Measurements from ENCODE around the gene MT1B.
"Not testable (repeated sequence)": the region's sequence is repeated elsewhere in the genome, so short reads cannot be mapped to it uniquely, and the experiment has no call there.

Gene MT1B

DNA sequence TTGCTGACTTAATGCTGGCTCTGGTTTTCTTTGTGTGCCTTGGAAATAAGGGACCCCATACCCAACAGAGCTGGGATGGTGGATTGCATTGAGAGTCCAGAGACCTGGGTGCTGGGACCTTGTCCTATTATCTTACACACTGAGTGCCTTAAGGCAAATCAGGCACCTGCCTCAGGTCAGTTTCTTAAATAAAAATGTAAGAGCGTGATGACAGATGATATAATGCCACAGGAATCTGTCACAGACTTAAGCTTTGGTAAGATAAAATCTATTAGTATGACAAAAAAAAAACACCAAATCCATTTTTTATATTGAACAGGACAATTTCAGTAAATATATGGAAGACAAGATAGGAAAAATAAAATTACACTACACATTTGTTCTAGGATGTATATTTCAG is 11.6 kb upstream of the MT1B start:
- no peak for DNase-seq

DNA sequence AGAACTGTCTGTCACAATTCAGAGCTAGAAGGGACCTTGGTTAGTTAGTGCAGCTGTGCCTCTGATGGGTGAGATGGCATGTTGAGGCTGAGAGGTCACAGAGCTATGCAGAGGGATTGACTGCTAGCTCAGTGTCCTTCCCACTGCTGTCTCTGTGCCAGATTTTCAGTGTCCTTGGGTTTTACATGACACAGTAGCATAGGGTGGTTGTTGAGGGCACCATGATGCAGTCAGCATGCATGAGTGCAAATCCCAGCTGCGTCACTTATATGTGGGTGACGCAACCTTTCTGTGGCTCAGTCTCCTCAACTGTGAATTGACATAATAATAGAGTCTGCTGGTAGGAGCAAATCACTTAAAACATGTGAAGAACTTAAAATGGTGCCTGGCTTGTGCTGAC is 10.5 kb upstream of the MT1B start:
- DNase-seq: no peak

DNA sequence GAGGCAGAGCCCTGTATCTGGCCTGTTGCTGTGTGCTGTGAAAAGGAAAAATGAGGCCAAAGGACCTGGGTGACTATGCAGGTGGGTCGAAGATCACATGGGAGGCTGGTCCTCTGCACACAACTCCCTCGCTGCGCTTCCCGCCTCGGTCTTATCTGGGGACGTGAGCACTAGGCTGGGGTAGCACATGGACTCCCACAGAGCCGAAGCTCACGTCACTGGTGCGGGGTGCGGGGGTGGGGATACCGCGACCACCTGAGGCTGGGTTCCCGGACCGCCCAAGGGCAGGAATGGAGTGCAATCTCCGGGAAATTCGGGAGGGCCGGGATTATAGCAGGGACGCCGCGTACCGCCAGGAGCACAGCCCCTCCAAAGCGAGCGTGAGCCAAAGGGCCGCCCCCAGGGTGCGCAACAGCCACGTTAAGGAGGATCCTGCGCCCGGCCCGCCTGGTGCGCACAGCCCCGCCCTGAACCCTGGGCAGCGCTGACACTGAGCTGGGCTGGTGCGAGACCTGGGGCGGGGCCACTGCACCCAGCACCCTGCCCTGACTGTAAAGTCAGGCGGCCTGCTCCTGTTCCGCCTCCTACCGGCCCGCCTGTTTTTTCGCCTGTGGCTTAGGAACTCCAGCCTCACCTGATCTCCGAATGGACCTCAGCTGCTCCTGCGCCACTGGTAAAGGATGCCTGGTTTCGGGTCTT is 8.5 kb upstream of the MT1B start:
- DNase-seq: peak; percentile 27

DNA sequence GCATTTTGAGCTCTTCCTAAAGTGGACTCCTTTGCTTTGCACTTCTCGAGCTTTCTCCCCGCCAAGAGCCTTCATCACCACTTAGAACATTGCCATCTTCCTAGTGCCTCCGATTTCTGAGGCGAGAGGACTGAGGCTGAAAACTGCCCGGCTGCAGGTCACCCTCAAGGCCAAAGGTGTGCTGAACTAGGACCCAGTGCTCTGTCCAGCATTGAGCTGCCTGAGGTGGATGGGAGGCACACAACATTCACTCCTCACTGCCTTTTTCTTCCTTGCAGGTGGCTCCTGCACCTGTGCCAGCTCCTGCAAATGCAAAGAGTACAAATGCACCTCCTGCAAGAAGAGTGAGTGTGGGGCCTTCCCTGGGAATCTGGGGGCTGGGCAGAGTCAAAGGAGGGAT is 7.9 kb upstream of the MT1B start:
- DNase-seq: no peak

DNA sequence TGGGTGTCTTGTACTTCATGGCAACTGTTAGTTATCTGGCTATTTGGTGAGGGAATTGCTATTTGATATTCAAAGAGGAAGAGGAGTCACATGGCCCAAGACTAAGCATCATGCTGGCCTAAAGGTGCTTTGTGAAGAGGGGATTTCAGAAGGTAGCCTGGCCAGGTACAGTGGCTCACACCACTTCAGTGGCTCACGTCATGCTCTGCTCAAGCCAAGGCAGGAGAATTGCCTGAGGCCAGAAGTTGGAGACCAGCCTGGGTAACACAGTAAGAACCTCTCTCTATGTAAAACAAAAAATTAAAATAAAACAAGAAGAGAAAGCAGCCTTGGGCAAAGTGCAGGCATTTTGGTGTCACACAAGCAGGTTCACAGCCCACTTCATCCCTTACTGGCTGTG is 6.4 kb upstream of the MT1B start:
- no peak for DNase-seq

DNA sequence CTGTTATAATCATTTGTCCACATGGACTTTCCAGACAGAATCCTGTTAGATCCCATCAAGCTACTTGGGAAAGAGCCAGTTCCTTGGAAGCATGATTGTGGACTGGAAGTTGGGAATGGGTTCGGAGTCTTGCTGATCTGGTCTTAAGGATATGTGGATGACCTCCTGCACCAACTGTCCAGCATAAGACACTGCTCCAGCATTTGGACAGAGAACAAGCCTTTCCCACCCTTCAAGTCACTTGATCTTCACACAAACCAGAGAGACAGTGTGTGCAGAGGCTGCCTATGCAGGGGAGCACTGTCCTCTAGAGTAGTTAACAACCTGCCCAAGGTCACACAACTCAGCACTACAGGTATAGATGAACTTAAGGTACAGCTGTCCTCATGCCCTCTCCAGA is 5.8 kb upstream of the MT1B start:
- no peak for DNase-seq

DNA sequence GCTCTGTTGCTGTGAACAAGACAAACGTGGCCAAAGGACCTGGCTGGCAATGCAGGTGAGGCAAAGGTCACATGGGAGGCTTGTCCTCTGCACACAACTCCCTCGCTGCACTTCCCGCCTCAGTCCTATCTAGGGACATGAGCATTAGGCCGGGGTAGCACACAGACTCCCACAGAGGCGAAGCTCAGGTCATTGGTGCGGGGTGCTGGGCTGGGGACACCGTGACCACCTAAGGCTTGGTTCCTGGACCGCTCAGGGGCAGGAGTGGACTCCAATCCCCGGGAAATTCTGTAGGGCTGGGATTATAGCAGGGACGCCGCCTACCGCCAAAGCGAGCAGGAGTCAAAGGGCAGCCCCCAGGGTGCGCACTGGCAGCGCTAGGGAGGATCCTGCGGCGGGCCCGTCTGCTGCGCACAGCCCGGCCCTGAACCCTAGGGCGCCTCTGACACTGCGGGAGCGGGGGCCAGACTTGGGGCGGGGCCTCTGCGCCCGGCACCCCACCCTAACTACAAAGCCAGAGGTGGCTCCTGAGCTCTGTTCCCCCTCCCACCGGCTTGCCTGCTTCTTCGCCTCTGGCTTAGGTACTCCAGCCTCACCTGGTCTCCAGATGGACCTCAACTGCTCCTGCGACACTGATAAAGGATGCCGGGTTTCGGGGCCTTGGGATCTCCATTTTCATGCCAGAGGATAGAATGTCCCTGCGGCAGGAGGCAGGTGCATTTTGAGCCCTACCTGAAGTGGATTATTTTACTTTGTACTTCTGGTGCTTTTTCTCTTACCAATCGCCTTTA is 3.9 kb upstream of the MT1B start:
- no peak for DNase-seq

DNA sequence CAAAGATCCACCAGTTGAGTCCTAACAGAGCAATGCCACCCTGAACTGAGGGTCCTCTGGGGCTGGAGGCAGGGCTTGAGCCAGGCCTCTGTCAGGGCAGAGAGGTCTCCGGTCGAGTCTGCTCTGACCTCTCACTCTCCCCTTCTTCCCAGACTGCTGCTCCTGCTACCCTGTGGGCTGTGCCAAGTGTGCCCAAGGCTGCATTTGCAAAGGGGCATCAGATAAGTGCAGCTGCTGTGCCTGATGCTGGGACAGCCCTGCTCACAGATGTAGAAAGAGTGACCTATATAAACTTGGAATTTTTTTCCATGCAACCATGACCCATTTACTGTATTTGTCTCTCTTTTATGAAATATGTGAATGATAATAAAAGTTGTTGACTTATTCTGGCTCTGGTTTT is 2.4 kb upstream of the MT1B start:
- DNase-seq: no peak

DNA sequence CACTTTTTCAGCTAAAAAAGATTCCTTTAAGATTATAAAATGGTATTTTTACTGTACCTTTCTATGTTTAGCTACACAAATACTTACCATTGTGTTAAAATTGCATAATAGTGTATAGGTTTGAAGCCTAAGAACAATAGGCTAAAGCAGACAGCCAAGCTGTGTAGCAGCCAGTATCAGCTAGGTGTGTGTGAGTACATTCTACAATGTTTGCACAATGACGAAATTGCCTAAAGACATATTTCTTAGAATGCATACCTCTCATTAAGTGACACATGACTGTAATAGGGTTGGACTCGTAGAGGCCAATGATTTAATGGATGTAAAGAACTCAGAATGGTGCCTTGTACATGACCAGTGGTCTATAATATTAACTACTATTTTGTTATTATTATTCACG is 1.9 kb upstream of the MT1B start:
- no peak for DNase-seq

DNA sequence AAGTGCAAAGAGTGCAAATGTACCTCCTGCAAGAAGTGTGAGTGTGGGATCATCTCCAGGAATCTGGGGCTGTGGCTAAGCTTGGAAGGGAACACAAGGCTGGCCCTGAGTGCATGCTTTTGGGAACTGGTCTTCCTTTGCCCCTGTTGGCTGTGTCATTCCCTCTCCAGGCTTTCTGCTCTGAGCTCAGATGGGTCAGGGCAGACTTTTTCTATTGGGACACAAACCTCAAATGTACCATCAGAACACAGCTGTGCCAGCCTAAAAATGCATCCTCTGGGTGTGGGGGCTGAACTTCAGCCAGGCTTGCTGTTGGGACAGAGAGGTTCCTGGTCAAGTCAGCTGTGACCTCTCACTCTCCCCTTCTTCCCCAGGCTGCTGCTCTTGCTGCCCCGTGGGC is 914 bp downstream of the MT1B start:
- DNase-seq: no peak

DNA sequence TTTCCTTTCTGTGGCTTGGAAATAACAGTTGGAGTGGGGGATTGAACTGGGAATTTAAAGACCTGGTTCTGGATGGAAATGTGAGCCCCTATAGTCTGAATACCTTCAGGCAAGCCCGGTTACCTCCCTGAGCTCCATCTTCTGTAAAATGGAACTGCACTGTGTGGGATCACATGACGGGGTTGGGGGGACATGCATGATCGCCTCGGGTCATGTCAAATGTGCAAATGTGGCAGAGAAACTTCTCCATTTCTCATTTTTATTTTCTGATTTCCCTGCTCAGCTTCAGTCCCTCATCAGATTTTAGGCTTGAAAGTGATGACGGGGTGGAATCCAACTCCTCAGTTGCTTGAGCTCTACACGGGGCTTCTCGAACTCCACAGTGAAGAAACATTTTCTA is 1.5 kb downstream of the MT1B start:
- DNase-seq: no peak

DNA sequence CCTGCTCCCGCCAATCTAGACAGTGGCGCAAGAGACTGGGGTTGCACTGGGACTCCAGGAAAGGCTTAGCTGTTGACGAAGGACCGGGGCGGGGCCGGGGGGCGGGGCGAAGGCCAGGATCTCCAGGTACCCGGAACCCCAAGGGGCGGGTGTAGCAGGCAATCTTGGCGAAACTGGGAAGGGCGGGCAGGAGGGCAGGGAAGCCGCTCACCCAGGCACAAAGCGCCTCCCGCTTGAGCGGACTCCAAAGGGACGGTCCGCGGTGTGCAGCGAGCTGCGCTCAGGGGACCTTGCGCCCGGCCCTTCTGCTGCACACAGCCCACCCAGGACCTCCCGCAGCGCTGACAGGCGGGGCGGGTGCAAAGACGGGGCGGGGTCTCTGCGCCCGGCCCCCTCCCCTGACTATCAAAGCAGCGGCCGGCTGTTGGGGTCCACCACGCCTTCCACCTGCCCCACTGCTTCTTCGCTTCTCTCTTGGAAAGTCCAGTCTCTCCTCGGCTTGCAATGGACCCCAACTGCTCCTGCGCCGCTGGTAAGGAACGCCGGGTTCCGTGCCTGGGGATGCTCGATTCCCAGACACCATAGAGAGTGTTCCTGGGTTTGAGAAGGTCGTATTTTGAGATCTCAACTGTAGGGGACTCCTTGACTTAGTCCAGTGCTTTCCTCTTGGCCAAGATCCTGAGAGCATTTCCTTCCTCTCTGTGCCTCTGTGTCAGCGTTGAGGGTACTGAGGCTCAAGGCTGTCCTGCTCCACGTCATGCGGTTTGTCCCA is 6.1 kb downstream of the MT1B start, which contains the start of gene MT1F:
TSS of gene MT1F (plus strand) at position 405 of the 772 bp plus-strand sequence. CDS start at position 505, 100 bp downstream.
- peak; percentile 36 for DNase-seq

DNA sequence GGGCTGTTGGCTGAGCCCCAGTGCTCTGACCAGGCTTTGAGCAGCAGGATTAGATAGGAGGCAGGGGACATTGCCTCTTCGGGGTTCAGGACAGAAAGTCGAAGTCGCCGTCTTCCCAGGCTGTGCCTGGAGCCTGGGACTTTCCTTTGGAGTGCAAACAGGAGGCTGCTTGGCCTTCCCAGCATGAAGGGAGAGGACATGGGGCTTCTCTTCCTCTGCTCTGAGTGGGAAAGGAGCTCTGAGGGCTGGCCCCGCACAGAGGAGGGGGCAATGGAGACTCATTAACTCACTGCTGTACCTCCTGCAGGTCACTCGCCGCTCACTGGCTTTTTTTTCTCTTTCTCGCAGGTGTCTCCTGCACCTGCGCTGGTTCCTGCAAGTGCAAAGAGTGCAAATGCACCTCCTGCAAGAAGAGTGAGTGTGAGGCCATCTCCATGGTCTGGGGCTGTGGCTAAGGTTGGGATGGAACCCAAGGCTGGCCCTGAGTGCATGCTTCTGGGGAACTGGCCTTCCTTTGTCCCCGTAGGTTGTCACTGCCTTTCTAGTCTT is 6.7 kb downstream of the MT1B start:
- no peak for DNase-seq

DNA sequence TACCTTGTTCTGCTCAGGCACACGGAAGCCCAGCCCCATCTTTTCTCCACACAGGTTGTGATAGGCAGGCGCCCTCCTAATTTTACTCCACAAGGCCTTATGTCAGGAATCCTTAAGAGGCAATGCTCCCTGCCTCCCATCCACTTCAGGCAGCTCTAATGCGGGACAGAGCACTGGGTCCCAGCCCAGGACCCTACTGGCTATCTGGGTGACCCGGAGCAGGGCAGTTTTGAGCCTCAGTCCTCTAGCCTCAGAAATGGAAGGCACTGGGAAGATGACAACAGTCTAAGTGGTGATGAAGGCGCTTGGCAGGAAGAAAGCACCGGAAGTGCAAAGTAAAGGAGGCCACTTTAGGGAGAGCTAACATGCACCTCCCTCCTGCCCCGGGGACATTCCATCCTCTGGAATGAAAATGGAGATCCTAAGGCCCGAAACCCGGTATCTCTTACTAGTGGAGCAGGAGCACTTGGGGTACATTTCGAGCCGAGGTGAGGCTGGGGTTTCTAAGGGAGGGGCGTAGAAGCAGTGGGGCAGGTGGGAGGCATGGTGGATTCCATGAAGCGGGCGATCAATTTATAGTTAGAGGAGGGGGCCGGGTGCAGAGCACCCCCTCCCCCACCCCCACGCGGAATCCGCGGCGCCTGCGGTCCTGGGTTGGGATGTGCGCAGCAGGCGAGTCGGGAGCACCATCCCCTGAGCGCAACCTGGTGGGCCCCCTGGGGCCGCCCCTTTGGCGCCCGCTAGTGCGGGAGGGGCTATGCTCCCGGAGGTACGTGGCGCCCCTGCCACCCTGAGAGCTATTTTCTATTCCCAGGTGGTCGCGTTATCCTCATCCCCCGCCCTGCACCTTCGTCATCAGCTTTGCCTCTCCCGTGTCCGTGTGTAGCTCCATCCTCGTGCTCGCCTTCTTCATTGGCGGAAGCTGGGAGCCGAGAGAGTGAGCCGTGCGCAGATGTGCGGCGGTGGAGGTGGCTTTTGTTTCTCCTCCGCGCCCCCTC is 11.0 kb downstream of the MT1B start:
- no peak for DNase-seq

DNA sequence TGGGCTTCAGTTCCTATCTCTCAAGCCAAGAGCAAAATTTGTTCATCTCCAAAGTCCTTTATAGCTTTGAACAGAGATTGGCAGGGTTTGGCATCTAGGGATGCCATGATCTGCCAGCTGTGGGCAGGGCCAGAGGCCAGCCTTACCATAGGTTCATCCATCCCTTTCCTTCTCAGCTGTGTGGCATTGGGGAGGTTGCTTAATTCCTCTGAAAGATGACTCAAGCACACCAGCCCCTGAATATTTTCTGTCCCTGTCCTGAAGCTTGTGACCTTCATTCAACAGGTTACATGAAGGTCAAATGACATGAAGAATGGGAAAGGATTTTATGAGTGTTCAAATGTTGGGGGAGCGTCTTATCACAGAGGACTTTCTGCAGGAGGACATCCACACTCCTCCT is 12.8 kb downstream of the MT1B start:
- DNase-seq: no peak

DNA sequence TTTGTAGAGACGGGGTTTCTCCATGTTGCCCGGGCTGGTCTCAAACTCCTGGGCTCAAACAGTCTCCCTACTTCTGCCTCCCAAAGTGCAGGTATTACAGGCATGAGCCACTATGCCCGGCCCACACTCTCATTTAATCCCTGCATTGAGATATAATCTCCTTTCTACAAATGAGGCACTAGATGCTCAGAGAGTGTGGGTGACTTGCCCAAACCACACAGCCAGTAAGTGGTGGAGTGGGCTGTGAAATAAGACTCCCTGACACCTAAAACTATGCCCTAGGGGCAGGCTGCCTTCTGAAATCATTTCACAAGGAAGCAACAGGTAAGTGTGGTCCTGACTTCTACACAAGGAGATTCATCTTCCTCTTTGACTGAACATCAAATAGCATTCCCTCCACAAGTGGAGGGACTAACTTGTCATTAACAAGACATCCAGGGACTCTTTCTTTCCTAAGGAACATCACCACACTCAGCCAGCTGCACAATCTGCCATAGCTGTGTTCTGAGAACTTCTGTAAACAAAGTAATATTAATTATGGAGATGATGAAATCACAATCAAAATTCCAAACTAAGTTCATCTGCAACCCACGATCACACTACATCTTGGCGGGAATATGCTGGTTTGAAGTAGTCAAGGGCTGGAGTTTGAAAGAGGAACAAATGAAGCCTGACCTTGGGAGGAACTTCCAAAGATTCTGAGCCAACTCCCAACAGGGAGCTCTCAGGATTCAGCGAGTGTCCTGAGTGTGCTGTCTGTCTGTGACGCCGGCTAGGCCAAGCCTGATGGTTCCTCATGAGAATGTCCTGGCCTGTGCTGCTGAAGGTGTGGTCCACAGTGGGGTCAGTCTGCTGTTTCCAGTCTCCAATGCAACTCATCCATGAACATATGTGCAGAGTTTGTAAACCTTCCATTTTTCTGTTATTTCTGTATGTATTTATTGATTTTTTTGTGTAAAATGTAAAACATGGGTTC is 13.9 kb downstream of the MT1B start:
- DNase-seq: not testable (repeated sequence)

DNA sequence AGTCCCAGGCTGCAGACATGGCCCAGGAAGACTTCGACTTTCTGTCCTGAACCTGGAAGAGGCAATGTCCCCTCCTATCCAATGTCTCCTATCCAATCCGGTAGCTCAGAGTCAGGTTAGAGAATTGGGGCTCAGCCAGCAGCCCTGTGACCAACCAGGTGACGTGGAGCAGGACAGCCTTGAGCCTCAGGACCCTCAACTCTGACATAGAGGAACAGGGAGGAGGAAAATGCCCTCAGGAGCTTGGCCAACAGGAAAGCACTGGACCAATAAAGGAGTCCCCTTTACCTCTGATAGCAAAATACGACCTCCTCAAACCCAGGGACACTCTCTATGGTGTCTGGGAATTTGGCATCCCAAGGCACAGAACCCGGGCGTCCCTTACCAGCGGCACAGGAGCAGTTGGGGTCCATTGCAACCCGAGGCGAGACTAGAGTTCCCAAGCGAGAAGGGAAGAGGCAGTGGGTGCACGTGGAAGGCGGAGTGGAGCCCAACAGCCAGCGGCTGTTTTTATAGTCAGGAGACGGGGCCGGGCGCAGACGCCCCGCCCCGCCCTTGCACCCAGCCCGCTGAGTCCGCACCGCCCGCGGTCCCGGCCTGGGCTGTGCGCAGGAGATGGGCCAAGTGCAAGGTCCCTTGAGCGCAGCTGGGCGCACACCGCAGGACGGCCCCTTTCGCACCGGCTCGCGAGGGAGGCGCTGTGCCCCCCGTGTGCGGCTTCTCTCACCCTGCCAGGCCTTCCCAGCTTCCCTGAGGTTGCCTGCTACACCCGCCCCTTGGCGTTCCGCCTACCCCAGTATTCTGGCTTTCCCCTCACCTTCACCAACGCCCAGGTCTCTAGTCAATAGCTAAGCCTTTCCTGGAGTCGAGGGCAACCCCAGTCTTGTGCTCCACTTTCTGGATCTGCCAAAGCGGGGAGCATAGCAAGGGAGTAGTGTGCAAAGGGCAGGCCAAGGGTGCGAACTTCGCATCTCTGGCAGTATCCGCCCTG is 16.2 kb downstream of the MT1B start, which contains the start of gene MT1G:
TSS of gene MT1G (minus strand) at position 485 of the 991 bp plus-strand sequence. CDS start at position 413, 72 bp downstream.
- peak; percentile 52 for DNase-seq

DNA sequence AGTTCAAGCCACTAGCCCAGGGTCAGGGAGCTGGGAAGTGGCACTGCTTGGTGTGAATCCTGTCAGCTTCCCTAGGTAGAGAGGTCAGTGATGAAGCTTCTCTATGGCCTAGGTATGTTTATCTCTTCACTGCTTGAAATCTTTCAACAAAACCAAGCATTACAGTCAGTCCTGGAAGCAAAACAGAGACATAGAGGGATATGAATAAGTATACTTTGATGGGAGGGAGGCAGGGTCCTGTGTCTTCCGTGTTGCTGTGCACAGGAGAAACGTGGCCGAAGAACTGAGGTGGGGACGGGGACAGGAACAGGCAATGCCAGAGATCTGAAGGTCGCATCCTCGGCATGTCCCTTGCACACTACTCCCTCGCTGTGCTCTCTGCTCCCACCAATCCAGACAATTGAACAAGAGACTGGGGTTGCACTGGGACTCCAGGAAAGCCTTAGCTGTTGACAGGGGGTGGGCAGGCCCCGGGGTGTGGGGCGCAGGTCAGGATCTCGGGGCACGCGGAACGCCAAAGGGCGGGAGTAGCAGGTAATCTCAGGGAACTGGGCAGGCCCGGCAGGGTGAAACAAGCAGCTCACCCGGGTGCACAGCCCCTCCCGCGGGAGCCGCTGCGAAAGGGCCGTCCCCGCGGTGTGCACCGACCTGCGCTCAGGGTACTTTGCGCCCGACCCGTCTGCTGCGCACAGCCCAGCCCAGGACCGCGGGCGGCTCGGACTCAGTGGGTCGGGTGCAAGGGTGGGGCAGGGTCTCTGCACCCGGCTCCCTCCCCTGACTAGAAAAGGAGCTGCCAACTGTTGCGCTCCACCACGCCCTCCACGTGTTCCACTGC is 17.5 kb downstream of the MT1B start, which contains the start of gene MT1H:
TSS of gene MT1H (plus strand) at position 810 of the 835 bp plus-strand sequence. CDS start 71 bp downstream, outside the sequence.
- no peak for DNase-seq
